Gastrocnemius medialis (tissue), 4 donors: ENCODE measurements around the gene CEBPZ.
A peak's percentile ranks its signal among the peaks of the same experiment; 100 is the strongest.

Experiments
- CTCF ChIP-seq, 5 experiments: fragments of 450-650 bp in 3 of 5; fragments of 200-600 bp in 2 of 5; sonication (generic) in 2 of 5; IDR thresholded peaks in 4 of 5; conservative IDR thresholded peaks in 1 of 5; 1 replicate in 4 of 5; 2 replicates in 1 of 5; pipeline ENCODE4 v1.5.1; 2016 to 2019; ENCODE audit warnings: antibody characterized with exemption in 5 of 5, mild to moderate bottlenecking in 3 of 5, moderate library complexity in 3 of 5
- POLR2A ChIP-seq, 2 donors: fragments of 450-650 bp; IDR thresholded peaks; one replicate each; pipeline ENCODE4 v1.6.1; 2017; ENCODE audit warnings: antibody characterized with exemption in 2 of 2, mild to moderate bottlenecking in 2 of 2, moderate library complexity in 2 of 2

- TF ChIP-seq CTCF (IDR thresholded peaks at IDR 0.05 in 4 of 5, conservative IDR thresholded peaks at IDR 0.05 in 1 of 5) (no peak), POLR2A (IDR thresholded peaks at IDR 0.05) (peak in 1 of 2 donors; percentile 29)
These were observed 74.3 kb downstream of the CEBPZ start, which contains the start of gene EIF2AK2 for GRCh38 chr2:37156857-37157714.
